Aorta (tissue), 5 donors: ENCODE data around the gene NHLRC4. TPM values are rescaled to one million over a fixed set of nuclear protein-coding genes. Genes with fewer than 3 reads are reported as not detected.

ENCODE experiments used
- ATAC-seq: fragments of 200-7000 bp; cut with Tn5 transposase; one replicate; pipeline ENCODE4 v1.9.1; 2022; ENCODE audit warnings: moderate library complexity; ENCODE audit not compliant: low FRiP score
- DNase-seq, 2 donors: peaks; one replicate each; pipeline ENCODE4 v3.0.0-alpha.2; 2020
- H3K27ac ChIP-seq, 2 donors: one replicate each; pipeline ENCODE4 v1.5.1; 2013; ENCODE audit warnings: low read length in 2 of 2, mild to moderate bottlenecking in 2 of 2, moderate library complexity in 2 of 2, control low read depth in 1 of 2, inconsistent platforms in 1 of 2, low read depth in 1 of 2
- H3K27me3 ChIP-seq, 2 donors: one replicate each; pipeline ENCODE4 v1.6.1; 2013; ENCODE audit warnings: control low read depth in 1 of 2, low read length in 1 of 2, mild to moderate bottlenecking in 1 of 2, moderate library complexity in 1 of 2; ENCODE audit not compliant: insufficient read depth in 2 of 2, control insufficient read depth in 1 of 2
- H3K36me3 ChIP-seq, 2 donors: one replicate each; pipeline ENCODE4 v1.6.1; 2013; ENCODE audit warnings: control low read depth in 1 of 2, low read length in 1 of 2, mild to moderate bottlenecking in 1 of 2; ENCODE audit not compliant: insufficient read depth in 2 of 2, control insufficient read depth in 1 of 2
- H3K4me1 ChIP-seq, 2 donors: one replicate each; pipeline ENCODE4 v1.6.1; 2013; ENCODE audit warnings: low read length in 2 of 2, control low read depth in 1 of 2, mild to moderate bottlenecking in 1 of 2, moderate library complexity in 1 of 2; ENCODE audit not compliant: insufficient read depth in 2 of 2, control insufficient read depth in 1 of 2
- H3K4me3 ChIP-seq, 2 donors: one replicate each; pipeline ENCODE4 v1.5.1; 2013; ENCODE audit warnings: low read length in 2 of 2, control low read depth in 1 of 2, mild to moderate bottlenecking in 1 of 2
- H3K9me3 ChIP-seq: one replicate; pipeline ENCODE4 v1.6.1; 2013; ENCODE audit warnings: mild to moderate bottlenecking, low read length; ENCODE audit not compliant: control insufficient read depth
- whole genome bisulfite sequencing, 2 donors: extraction: QIAGEN DNeasy Blood & Tissue Kit; methylation state at CpG; one replicate each; pipeline ENCODE4 v1.1.7; 2013; 5-methylcytosine and 5-hydroxymethylcytosine counted together
- intact Hi-C, 2 donors: fragments of 100-400 bp; cut with DNase I; formaldehyde crosslinking; loops; one replicate each; pipeline versions ENCODE4 v1.14.2 to v1.15.0; 2022
- long read RNA-seq, 2 donors: library from polyadenylated mRNA; unstranded; transcript quantifications; one replicate each; pipeline ENCODE4 v2.0.0, GENCODE V29; 2020 to 2021
- polyA plus RNA-seq, 2 donors: library from polyadenylated mRNA; stranded (reverse); fragments of 200-250 nt; gene quantifications; one replicate each; pipeline ENCODE4 v1.2.3, GENCODE V29; 2013
- total RNA-seq, 2 donors: library from RNA; stranded (reverse); fragmentation: NEBNext Ultra II Directional; extraction: Animal tissue kit (Norgen Biotek cat#: 25700); gene quantifications; one replicate each; pipeline ENCODE4 v1.2.1, GENCODE V29; 2021
- donor health status: healthy with polysubstance abuse.
- donor health status: Bipolar disorder and iron deficiency.
- donor health status: DM: no; HTN: no; CAD: no.
- donor health status: DM: no; HTN: no; CAD: no.
- donor health status: DM: yes; HTN: yes; CAD: no.

Gene NHLRC4
- total RNA-seq (1 to 10 TPM in 1 of 2 donors, under 1 TPM in 1; 0.52 to 2.2 TPM), polyA plus RNA-seq (1 to 10 TPM in 1 of 2 donors, under 1 TPM in 1; 0.25 to 2.6 TPM)
- long read RNA-seq, donor 1, result 0 reads
- long read RNA-seq, donor 2, partial matches to known transcripts, result 0 of 3 reads
- long read RNA-seq, donor 2, other reads (novel, unspliced or antisense), result 0 of 3 reads

GRCh38 chr16:566475-567372 is at the start of gene NHLRC4:
Gene NHLRC4, plus strand, starts transcription at chr16:567005. Its CDS starts 1,043 bp downstream, at chr16:568048.
- no peak within 1 kb of the TSS for H3K4me3 ChIP-seq
- no peak within 1 kb of the TSS for H3K27ac ChIP-seq
- no peaks in the 10 kb centered on the region for H3K9me3 ChIP-seq
- intact Hi-C loops, result no loop called here
- H3K27me3 ChIP-seq, result no peaks in the 10 kb centered on the region
- peak; percentile 44 for ATAC-seq
- no peaks in the 10 kb centered on the region for H3K4me1 ChIP-seq
- WGBS, 2 donors, result 27 to 34% methylated on average over 26 of the region's 26 CpGs
- H3K36me3 ChIP-seq, result no peaks in the 10 kb centered on the region
- DNase-seq, result peak in 1 of 2 donors; percentile 86

DNA sequence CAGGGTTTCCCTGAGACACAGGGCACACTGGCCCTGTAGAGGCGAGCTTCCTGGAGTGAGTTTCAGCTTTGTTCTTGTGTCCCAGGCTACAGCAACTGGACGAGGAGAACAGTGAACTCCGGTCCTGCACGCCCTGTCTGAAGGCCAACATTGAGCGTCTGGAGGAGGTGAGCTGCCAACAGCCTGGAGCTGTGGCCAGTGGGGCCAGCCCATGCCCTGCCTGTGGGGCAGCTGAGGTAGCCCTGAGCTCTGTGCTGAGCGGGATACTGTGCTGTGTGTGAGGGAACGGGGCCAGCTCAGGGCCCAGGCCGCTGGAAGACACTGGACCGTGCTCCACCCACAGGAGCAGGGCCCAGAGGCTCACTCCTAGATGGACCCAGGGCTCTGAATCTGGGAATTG is 47.9 kb upstream of the NHLRC4 start:
- H3K27me3 ChIP-seq, result no peaks in the 10 kb centered on the region
- DNase-seq (peak in 1 of 2 donors; percentile 39), ATAC-seq (no peak)
- 80 to 83% methylated on average over 9 of the region's 9 CpGs for WGBS, 2 donors
- no peaks in the 10 kb centered on the region for H3K9me3 ChIP-seq
- intact Hi-C loops, result no loop called here
- H3K36me3 ChIP-seq, result peaks cover 0 to 8% of the 10 kb centered on the region in 2 donors
- no peak overlapping the region for H3K4me3 ChIP-seq
- H3K4me1 ChIP-seq, result no peaks in the 10 kb centered on the region
- H3K27ac ChIP-seq, result no peak overlapping the region

DNA sequence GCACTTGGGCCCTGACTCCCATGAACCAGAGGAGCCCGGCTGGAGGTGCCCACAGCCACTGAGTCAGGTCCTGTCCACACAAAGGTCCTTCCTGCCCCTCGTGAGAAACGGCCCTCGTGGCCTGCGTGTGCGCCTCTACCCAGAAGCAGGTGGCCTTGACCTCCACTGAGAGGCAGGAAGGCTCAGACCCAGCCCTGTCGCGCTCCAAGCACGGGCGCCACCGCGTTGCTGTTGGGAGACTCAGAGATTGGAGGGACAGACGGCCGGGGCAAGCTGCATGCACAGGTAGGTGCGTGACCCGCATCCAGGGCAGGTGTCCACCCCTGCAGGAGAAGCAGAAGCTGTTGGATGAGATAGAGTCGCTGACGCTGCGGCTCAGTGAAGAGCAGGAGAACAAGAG is 47.4 kb upstream of the NHLRC4 start:
- no peaks in the 10 kb centered on the region for H3K9me3 ChIP-seq
- no peaks in the 10 kb centered on the region for H3K4me1 ChIP-seq
- ATAC-seq, result no peak
- 92 to 94% methylated on average over 19 of the region's 19 CpGs for WGBS, 2 donors
- no peak overlapping the region for H3K27ac ChIP-seq
- H3K36me3 ChIP-seq, result peaks cover 0 to 8% of the 10 kb centered on the region in 2 donors
- H3K27me3 ChIP-seq, result no peaks in the 10 kb centered on the region
- no peak for DNase-seq
- intact Hi-C loops, result no loop called here
- no peak overlapping the region for H3K4me3 ChIP-seq

- Histone ChIP-seq H3K36me3 (peaks cover 0 to 8% of the 10 kb centered on the region in 2 donors), H3K27me3 (no peaks in the 10 kb centered on the region), H3K4me3 (no peak overlapping the region), H3K9me3 (no peaks in the 10 kb centered on the region), H3K4me1 (no peaks in the 10 kb centered on the region), H3K27ac (no peak overlapping the region)
- 90 to 91% methylated on average over 32 to 35 of the region's 35 CpGs for WGBS, 2 donors
- no peak for ATAC-seq
- intact Hi-C loops, result no loop called here
- DNase-seq, result peak in 1 of 2 donors; percentile 46
These were observed 46.7 kb upstream of the NHLRC4 start for GRCh38 chr16:519841-520687.

DNA sequence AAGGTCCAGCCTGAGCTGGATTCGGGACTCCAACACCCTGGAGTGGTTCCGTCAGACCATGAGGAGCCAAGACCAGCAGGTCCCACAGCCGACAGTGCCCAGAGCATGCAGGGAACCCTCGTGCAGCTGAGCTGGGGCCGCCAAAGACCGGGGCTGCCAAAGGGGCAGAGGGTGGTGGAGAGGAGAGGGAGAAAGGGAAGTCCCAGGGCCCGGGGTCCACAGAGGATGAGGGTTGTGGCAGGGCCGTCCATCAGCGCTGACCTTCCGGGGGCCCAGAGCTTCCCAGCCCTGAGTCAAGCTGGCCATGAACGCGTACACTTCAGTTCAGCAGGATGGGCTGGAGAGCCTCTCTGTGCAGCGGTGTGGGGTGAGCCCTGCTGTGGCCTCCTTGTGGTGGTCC is 46.0 kb upstream of the NHLRC4 start:
- intact Hi-C loops, result no loop called here
- Histone ChIP-seq H3K4me3 (no peak overlapping the region), H3K27me3 (no peaks in the 10 kb centered on the region), H3K9me3 (no peaks in the 10 kb centered on the region), H3K27ac (no peak overlapping the region), H3K36me3 (peaks cover 0 to 2% of the 10 kb centered on the region in 2 donors), H3K4me1 (no peaks in the 10 kb centered on the region)
- ATAC-seq (no peak), DNase-seq (no peak)
- 94 to 95% methylated on average over 13 of the region's 13 CpGs for WGBS, 2 donors

DNA sequence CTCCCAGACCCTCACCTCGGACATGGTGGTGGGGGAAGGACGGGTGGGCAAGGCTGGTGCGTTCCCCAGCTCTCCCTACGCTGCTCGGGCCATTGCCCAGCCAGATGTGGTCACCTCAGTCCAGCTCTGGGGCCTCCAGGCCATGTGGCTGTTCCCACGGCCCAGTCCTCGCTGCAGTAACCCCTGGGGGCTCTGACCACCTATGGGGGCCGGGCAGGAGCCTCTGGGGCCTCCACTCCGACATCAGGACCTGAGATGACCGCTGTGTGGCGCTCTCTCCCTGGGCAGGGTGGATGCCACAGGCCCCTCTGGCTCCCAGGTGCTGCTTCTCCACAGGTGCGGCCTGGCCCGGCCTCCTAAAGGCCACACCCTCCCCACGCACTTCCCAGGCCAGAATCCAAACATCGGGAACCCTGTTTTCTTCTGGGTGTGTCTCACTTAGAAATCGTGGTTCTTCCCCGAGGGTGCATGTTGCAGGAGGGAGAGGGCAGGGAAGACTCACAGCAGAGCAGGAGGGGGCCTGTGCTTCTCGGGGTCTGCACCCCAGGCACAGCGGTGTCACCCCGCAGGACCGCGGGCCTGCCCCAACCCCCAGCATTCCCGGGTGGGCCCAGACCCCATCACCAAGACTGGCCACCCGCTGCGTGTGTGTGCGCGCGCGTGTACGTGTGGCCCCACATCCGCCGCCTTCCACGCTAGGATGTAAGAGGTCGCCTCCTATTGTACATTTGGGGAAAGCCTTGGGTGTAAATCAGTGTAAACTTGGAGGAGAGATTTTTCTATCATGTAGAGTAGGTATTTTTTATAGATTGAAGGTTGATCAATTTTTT is 45.2 kb upstream of the NHLRC4 start:
- no peaks in the 10 kb centered on the region for H3K9me3 ChIP-seq
- intact Hi-C loops, result no loop called here
- H3K27me3 ChIP-seq, result no peaks in the 10 kb centered on the region
- whole genome bisulfite sequencing, 2 donors, result 75 to 78% methylated on average over 34 of the region's 34 CpGs
- ATAC-seq, result no peak
- no peak for DNase-seq
- no peaks in the 10 kb centered on the region for H3K36me3 ChIP-seq
- no peak overlapping the region for H3K4me3 ChIP-seq
- no peak overlapping the region for H3K27ac ChIP-seq
- no peaks in the 10 kb centered on the region for H3K4me1 ChIP-seq

GRCh38 chr16:522320-523096 is 44.3 kb upstream of the NHLRC4 start:
- DNase-seq (no peak), ATAC-seq (no peak)
- Histone ChIP-seq H3K27me3 (no peaks in the 10 kb centered on the region), H3K4me1 (no peaks in the 10 kb centered on the region), H3K36me3 (no peaks in the 10 kb centered on the region), H3K27ac (no peak overlapping the region), H3K4me3 (no peak overlapping the region), H3K9me3 (no peaks in the 10 kb centered on the region)
- intact Hi-C loops, result no loop called here
- 67 to 68% methylated on average over 23 of the region's 23 CpGs for WGBS, 2 donors
